Keratinocyte (primary cell): ENCODE results near the gene GPR39. TPM values are rescaled to one million over a fixed set of nuclear protein-coding genes. Genes with fewer than 3 reads are reported as not detected.

Source experiments
- DNase-seq: peaks from one replicate; pipeline ENCODE4 v3.0.0-alpha.2; 2011; ENCODE audit warnings: low read depth, missing footprints, low spot score
- FAIRE-seq: peaks from 2 replicates; lab custom pipeline; 2011; peaks lifted over from hg19 to GRCh38; lab: Jason Lieb, UNC
- H2AFZ ChIP-seq: 2 replicates; pipeline ENCODE4 v1.6.0; 2012; ENCODE audit warnings: low read length, control low read depth, inconsistent platforms; ENCODE audit not compliant: control insufficient read depth
- H3K27ac ChIP-seq: 2 replicates; pipeline ENCODE4 v1.5.1; 2011; ENCODE audit warnings: low read length; ENCODE audit not compliant: control insufficient read depth, insufficient read depth
- H3K27me3 ChIP-seq: 3 replicates; pipeline ENCODE4 v1.6.0; 2011; ENCODE audit warnings: low read length; ENCODE audit not compliant: control insufficient read depth, insufficient read depth; ENCODE audit errors: extremely low read depth
- H3K36me3 ChIP-seq, 2 experiments: 2 replicates in 1 of 2; 3 replicates in 1 of 2; pipeline ENCODE4 v1.5.1; 2011; ENCODE audit warnings: low read length in 2 of 2, mild to moderate bottlenecking in 1 of 2; ENCODE audit not compliant: control insufficient read depth in 2 of 2, insufficient read depth in 2 of 2; ENCODE audit errors: extremely low read depth in 1 of 2
- H3K4me1 ChIP-seq: 3 replicates; pipeline ENCODE4 v1.5.1; 2011; ENCODE audit warnings: low read length; ENCODE audit not compliant: control insufficient read depth, insufficient read depth; ENCODE audit errors: extremely low read depth
- H3K4me2 ChIP-seq: 3 replicates; pipeline ENCODE4 v1.6.0; 2011; ENCODE audit warnings: low read depth, low read length; ENCODE audit not compliant: control insufficient read depth, insufficient read depth; ENCODE audit errors: extremely low read depth
- H3K4me3 ChIP-seq, 3 experiments: fragments of 200-600 bp in 1 of 3; sonication (generic) in 1 of 3; 2 replicates in 2 of 3; 3 replicates in 1 of 3; pipeline ENCODE4 v1.5.1; 2011 to 2016; ENCODE audit warnings: low read length in 3 of 3, mild to moderate bottlenecking in 3 of 3, control low read depth in 2 of 3, inconsistent platforms in 1 of 3, low read depth in 1 of 3, mixed read lengths in 1 of 3, mixed run types in 1 of 3, moderate library complexity in 1 of 3; ENCODE audit not compliant: control insufficient read depth in 2 of 3, insufficient read depth in 2 of 3; ENCODE audit errors: extremely low read depth in 1 of 3
- H3K79me2 ChIP-seq: 2 replicates; pipeline ENCODE4 v1.6.0; 2012; ENCODE audit warnings: low read length; ENCODE audit not compliant: control insufficient read depth, insufficient read depth
- H3K9ac ChIP-seq: 3 replicates; pipeline ENCODE4 v1.6.0; 2011; ENCODE audit warnings: low read length; ENCODE audit not compliant: control insufficient read depth, insufficient read depth; ENCODE audit errors: extremely low read depth
- H3K9me1 ChIP-seq: 3 replicates; pipeline ENCODE4 v1.6.0; 2011; ENCODE audit warnings: low read length; ENCODE audit not compliant: control insufficient read depth, insufficient read depth; ENCODE audit errors: extremely low read depth
- H3K9me3 ChIP-seq: 2 replicates; pipeline ENCODE4 v1.5.1; 2012; ENCODE audit warnings: low read depth, low read length; ENCODE audit not compliant: control insufficient read depth
- H4K20me1 ChIP-seq: 3 replicates; pipeline ENCODE4 v1.6.0; 2011; ENCODE audit warnings: low read length; ENCODE audit not compliant: control insufficient read depth, insufficient read depth; ENCODE audit errors: extremely low read depth
- EZH2 ChIP-seq: IDR thresholded peaks from one replicate; pipeline ENCODE4 v1.6.1; 2012; ENCODE audit warnings: inconsistent platforms, mild to moderate bottlenecking, low read length, moderate library complexity
- dilution Hi-C: fragments of 300-500 bp; cut with MboI; formaldehyde crosslinking; loops from one replicate; pipeline ENCODE4 v1.7.0; 2020; ENCODE audit warnings: low sequenced_read_pairs; ENCODE audit not compliant: extremely low pct_ligation_motif_present
- polyA plus RNA-seq, 5 experiments: library from polyadenylated mRNA; depleted of rRNA in 3 of 5; stranded (reverse) in 3 of 5; stranded (forward) in 1 of 5; unstranded in 1 of 5; fragments of >200 nt; gene quantifications; 1 replicate in 1 of 5; 2 replicates in 3 of 5; 3 replicates in 1 of 5; pipeline versions ENCODE4 v1.2.1 to v1.2.3, GENCODE V29; 2011 to 2012; ENCODE audit warnings: missing spikeins in 2 of 5, low read depth in 1 of 5, low replicate concordance in 1 of 5
- TF ChIP-seq, protein P1 (sequence below), 3 experiments: IDR thresholded peaks in 1 of 3; conservative IDR thresholded peaks in 1 of 3; optimal IDR thresholded peaks in 1 of 3; 2 replicates in 2 of 3; 3 replicates in 1 of 3; pipeline versions ENCODE3 to v1.5.1; 2011; ENCODE audit warnings: low read length in 3 of 3, mild to moderate bottlenecking in 3 of 3, moderate library complexity in 2 of 3, control low read depth in 1 of 3, inconsistent platforms in 1 of 3; ENCODE audit not compliant: insufficient read depth in 2 of 3; ENCODE audit errors: extremely low read depth in 1 of 3

GPR39 gene
- polyA plus RNA-seq, 1 donor (not counting 4 experiments of a cell fraction or from before 2014, with no cell fraction given), result 4.7 TPM

- Histone ChIP-seq H3K27me3 (no peaks in the 10 kb centered on the region), H3K4me3 (no peak overlapping the region), H2AFZ (no peak overlapping the region), H3K27ac (no peak overlapping the region), H3K79me2 (no peaks in the 10 kb centered on the region), H3K9ac (no peak overlapping the region), H3K4me2 (no peak overlapping the region), H3K9me1 (no peaks in the 10 kb centered on the region), H3K9me3 (no peaks in the 10 kb centered on the region), H3K36me3 (no peaks in the 10 kb centered on the region), H4K20me1 (no peaks in the 10 kb centered on the region), H3K4me1 (no peaks in the 10 kb centered on the region)
- TF ChIP-seq, protein P1, sequence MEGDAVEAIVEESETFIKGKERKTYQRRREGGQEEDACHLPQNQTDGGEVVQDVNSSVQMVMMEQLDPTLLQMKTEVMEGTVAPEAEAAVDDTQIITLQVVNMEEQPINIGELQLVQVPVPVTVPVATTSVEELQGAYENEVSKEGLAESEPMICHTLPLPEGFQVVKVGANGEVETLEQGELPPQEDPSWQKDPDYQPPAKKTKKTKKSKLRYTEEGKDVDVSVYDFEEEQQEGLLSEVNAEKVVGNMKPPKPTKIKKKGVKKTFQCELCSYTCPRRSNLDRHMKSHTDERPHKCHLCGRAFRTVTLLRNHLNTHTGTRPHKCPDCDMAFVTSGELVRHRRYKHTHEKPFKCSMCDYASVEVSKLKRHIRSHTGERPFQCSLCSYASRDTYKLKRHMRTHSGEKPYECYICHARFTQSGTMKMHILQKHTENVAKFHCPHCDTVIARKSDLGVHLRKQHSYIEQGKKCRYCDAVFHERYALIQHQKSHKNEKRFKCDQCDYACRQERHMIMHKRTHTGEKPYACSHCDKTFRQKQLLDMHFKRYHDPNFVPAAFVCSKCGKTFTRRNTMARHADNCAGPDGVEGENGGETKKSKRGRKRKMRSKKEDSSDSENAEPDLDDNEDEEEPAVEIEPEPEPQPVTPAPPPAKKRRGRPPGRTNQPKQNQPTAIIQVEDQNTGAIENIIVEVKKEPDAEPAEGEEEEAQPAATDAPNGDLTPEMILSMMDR (optimal IDR thresholded peaks at IDR 0.05 in 1 of 3, IDR thresholded peaks at IDR 0.05 in 1 of 3, conservative IDR thresholded peaks at IDR 0.05 in 1 of 3; ENCODE audit: extremely low read depth in 1 of 3, insufficient read depth in 2 of 3, low read length in 3 of 3), result no peak
- no peak for TF ChIP-seq EZH2
- DNase-seq (no peak), FAIRE-seq (no peak)
- dilution Hi-C loops, result no loop called here
These were observed 44.3 kb upstream of the GPR39 start for GRCh38 chr2:132372276-132372675.

GRCh38 chr2:132373391-132374135, 43.0 kb upstream of the GPR39 start:
- H3K4me2 ChIP-seq, result no peak overlapping the region
- no peak for FAIRE-seq

More at GRCh38 chr2:132373391-132374135, 43.0 kb upstream of the GPR39 start:
- Histone ChIP-seq H3K4me3 (no peak overlapping the region), H3K36me3 (no peaks in the 10 kb centered on the region), H3K4me1 (no peaks in the 10 kb centered on the region), H3K27ac (no peak overlapping the region), H4K20me1 (no peaks in the 10 kb centered on the region), H3K27me3 (no peaks in the 10 kb centered on the region), H2AFZ (no peak overlapping the region), H3K79me2 (no peaks in the 10 kb centered on the region), H3K9me3 (no peaks in the 10 kb centered on the region), H3K9me1 (no peaks in the 10 kb centered on the region), H3K9ac (no peak overlapping the region)
- dilution Hi-C loops, result no loop called here
- no peak for TF ChIP-seq EZH2
- TF ChIP-seq, protein P1 (optimal IDR thresholded peaks at IDR 0.05 in 1 of 3, IDR thresholded peaks at IDR 0.05 in 1 of 3, conservative IDR thresholded peaks at IDR 0.05 in 1 of 3; ENCODE audit: extremely low read depth in 1 of 3, insufficient read depth in 2 of 3, low read length in 3 of 3), result no peak
- no peak for DNase-seq
